Transverse colon (tissue), 4 donors: Measurements from ENCODE around the gene NEURL1. TPM values are rescaled to one million over a fixed set of nuclear protein-coding genes. Genes with fewer than 3 reads are reported as not detected.
"Not testable (repeated sequence)": the region's sequence is repeated elsewhere in the genome, so short reads cannot be mapped to it uniquely, and the experiment has no call there.

Source experiments
- DNase-seq: peaks from one replicate; pipeline ENCODE4 v3.0.0-alpha.2; 2019
- H3K27ac ChIP-seq, 4 donors: fragments of 200-600 bp; sonication (generic); 2 replicates each; pipeline ENCODE4 v1.5.1; 2016 to 2018; ENCODE audit warnings: inconsistent platforms in 4 of 4
- H3K27me3 ChIP-seq: fragments of 200-600 bp; sonication (generic); 2 replicates; pipeline ENCODE4 v1.5.1; 2017; ENCODE audit warnings: inconsistent platforms
- H3K36me3 ChIP-seq, 4 donors: fragments of 200-600 bp; sonication (generic); 2 replicates each; pipeline ENCODE4 v1.5.1; 2017 to 2019; ENCODE audit warnings: inconsistent platforms in 4 of 4
- H3K4me1 ChIP-seq, 4 donors: fragments of 200-600 bp; sonication (generic); 2 replicates each; pipeline ENCODE4 v1.5.1; 2017 to 2020; ENCODE audit warnings: inconsistent platforms in 4 of 4
- H3K4me3 ChIP-seq, 4 donors: fragments of 200-600 bp; sonication (generic); 1 replicate in 1 of 4; 2 replicates in 3 of 4; pipeline versions ENCODE4 v1.5.1 to v1.6.1; 2017 to 2019; ENCODE audit warnings: inconsistent platforms in 4 of 4
- H3K9me3 ChIP-seq, 2 donors: fragments of 200-600 bp; sonication (generic); 2 replicates each; pipeline ENCODE4 v1.5.1; 2017 to 2019; ENCODE audit warnings: inconsistent platforms in 2 of 2
- EP300 ChIP-seq: sonication (generic); formaldehyde crosslinking; IDR thresholded peaks from one replicate; pipeline ENCODE4 v1.6.1; 2017; ENCODE audit warnings: antibody characterized with exemption, low read depth
- POLR2A ChIP-seq: fragments of 450-650 bp; IDR thresholded peaks from one replicate; pipeline ENCODE4 v1.6.1; 2016; ENCODE audit warnings: antibody characterized with exemption, mild to moderate bottlenecking, moderate library complexity
- POLR2AphosphoS5 ChIP-seq, 3 donors: sonication (generic); formaldehyde crosslinking; IDR thresholded peaks; one replicate each; pipeline ENCODE4 v1.6.1; 2016; ENCODE audit warnings: antibody characterized with exemption in 3 of 3
- WGBS, 2 donors: methylation state at CpG; one replicate each; pipeline ENCODE4 v1.1.5; 2018; ENCODE audit warnings: low coverage in 1 of 2; 5-methylcytosine and 5-hydroxymethylcytosine counted together
- in situ Hi-C, 4 donors: fragments of 200-750 bp; cut with MboI; loops; one replicate each; pipeline versions ENCODE4 v1.15.0 to v1.15.1; 2017; ENCODE audit warnings: low sequenced_read_pairs in 3 of 4, low pct_ligation_motif_present in 1 of 4, low pct_unique_long_range_greater_than_20kb in 1 of 4
- intact Hi-C: fragments of 100-400 bp; cut with DNase I; formaldehyde crosslinking; loops from one replicate; pipeline ENCODE4 v1.15.1; 2023; ENCODE audit warnings: low total_unique reads
- total RNA-seq, 4 donors: library from RNA; depleted of rRNA; stranded (reverse); fragments of >200 nt; gene quantifications; one replicate each; pipeline ENCODE4 v1.1.0, GENCODE V29; 2016
- TF ChIP-seq, protein P1 (sequence below), 5 experiments: fragments of 200-600 bp in 3 of 5; fragments of 450-650 bp in 2 of 5; sonication (generic) in 3 of 5; IDR thresholded peaks; 1 replicate in 2 of 5; 2 replicates in 3 of 5; pipeline ENCODE4 v1.5.1; 2016 to 2017; ENCODE audit warnings: antibody characterized with exemption in 5 of 5, inconsistent platforms in 3 of 5, mild to moderate bottlenecking in 2 of 5, moderate library complexity in 1 of 5

The NEURL1 gene
- total RNA-seq, 4 donors from 2014 or later = 36.7 to 177 (median 55.8) TPM

DNA sequence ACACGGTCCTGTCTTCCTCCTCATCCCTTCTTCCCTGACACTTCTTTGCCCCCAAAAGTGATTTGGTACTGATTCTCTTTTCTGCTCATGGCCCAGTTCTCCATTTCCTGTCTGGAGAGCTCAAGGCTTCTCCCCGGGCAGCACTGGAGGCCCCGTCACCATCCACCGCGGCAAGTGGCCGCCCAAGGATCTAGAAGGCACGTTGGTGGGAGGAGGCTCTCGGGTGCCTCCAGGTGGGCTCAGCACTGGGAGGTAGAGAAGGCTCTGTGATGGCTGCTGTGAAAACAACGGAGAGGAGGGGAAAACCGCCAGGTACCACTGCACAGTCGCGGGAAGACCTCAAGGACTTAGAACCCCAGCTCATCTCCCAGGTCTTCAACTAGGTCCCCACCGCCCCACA is 134.4 kb downstream of the NEURL1 start:
- Histone ChIP-seq H3K9me3 (no peaks in the 10 kb centered on the region), H3K4me3 (no peak overlapping the region), H3K27ac (no peak overlapping the region), H3K4me1 (peaks cover 0 to 6% (median 0%) of the 10 kb centered on the region in 4 donors), H3K36me3 (peaks cover 0 to 22% (median 4%) of the 10 kb centered on the region in 4 donors), H3K27me3 (no peaks in the 10 kb centered on the region)
- TF ChIP-seq POLR2A = no peak
- TF ChIP-seq, protein P1, sequence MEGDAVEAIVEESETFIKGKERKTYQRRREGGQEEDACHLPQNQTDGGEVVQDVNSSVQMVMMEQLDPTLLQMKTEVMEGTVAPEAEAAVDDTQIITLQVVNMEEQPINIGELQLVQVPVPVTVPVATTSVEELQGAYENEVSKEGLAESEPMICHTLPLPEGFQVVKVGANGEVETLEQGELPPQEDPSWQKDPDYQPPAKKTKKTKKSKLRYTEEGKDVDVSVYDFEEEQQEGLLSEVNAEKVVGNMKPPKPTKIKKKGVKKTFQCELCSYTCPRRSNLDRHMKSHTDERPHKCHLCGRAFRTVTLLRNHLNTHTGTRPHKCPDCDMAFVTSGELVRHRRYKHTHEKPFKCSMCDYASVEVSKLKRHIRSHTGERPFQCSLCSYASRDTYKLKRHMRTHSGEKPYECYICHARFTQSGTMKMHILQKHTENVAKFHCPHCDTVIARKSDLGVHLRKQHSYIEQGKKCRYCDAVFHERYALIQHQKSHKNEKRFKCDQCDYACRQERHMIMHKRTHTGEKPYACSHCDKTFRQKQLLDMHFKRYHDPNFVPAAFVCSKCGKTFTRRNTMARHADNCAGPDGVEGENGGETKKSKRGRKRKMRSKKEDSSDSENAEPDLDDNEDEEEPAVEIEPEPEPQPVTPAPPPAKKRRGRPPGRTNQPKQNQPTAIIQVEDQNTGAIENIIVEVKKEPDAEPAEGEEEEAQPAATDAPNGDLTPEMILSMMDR (IDR thresholded peaks at IDR 0.05) = no peak
- TF ChIP-seq EP300 = no peak
- TF ChIP-seq POLR2AphosphoS5 (IDR thresholded peaks at IDR 0.05) = no peak
- intact Hi-C loops (no loop called here), in situ Hi-C loops (no loop called here)
- DNase-seq = no peak
- 92 to 100% methylated on average over 1 to 13 of the region's 13 CpGs for WGBS, 2 donors

DNA sequence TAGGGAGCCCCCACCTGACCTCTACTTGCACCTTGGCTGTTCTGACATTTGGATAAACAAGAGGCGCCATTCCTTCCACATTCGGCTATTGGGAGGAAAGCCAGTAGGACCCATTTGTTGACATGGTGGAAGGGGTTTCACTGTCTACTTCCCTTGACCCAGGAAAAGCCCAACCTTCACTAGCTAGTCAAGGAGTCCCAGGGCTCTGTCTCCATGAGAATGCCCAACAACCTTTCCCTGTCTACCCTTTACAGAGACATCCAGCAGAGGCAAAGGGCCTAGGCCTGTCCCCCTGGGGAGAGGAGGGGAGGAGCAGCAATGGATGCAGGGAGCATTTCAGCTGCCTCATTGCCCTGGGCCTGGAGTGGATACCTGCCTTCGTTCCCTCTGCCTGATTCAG is 136.1 kb downstream of the NEURL1 start:
- Histone ChIP-seq H3K4me1 (peaks cover 0 to 6% (median 0%) of the 10 kb centered on the region in 4 donors), H3K27ac (no peak overlapping the region), H3K4me3 (no peak overlapping the region), H3K9me3 (no peaks in the 10 kb centered on the region), H3K27me3 (no peaks in the 10 kb centered on the region), H3K36me3 (peaks cover 0 to 22% (median 4%) of the 10 kb centered on the region in 4 donors)
- intact Hi-C loops (no loop called here), in situ Hi-C loops (no loop called here)
- WGBS, 2 donors = 85% methylated on average over 3 of the region's 3 CpGs; no CpG with 5 or more reads in 1 of the 2 donors
- no peak for TF ChIP-seq POLR2A
- TF ChIP-seq EP300 = no peak
- TF ChIP-seq POLR2AphosphoS5 (IDR thresholded peaks at IDR 0.05) = no peak
- TF ChIP-seq, protein P1 (IDR thresholded peaks at IDR 0.05) = no peak
- no peak for DNase-seq

- Histone ChIP-seq H3K9me3 (no peaks in the 10 kb centered on the region), H3K4me3 (no peak overlapping the region), H3K4me1 (peaks cover 0 to 6% (median 0%) of the 10 kb centered on the region in 4 donors), H3K36me3 (peaks cover 0 to 22% (median 4%) of the 10 kb centered on the region in 4 donors), H3K27me3 (no peaks in the 10 kb centered on the region), H3K27ac (no peak overlapping the region)
- 69% methylated on average over 1 of the region's 1 CpG; no CpG with 5 or more reads in 1 of the 2 donors for WGBS, 2 donors
- TF ChIP-seq, protein P1 (IDR thresholded peaks at IDR 0.05) = no peak
- no peak for TF ChIP-seq EP300
- no peak for TF ChIP-seq POLR2A
- TF ChIP-seq POLR2AphosphoS5 (IDR thresholded peaks at IDR 0.05) = no peak
- DNase-seq = no peak
- in situ Hi-C loops (no loop called here), intact Hi-C loops (no loop called here)
These were observed 136.7 kb downstream of the NEURL1 start for GRCh38 chr10:103630156-103630555.

GRCh38 chr10:103632247-103632642 is 138.7 kb downstream of the NEURL1 start:
- Histone ChIP-seq H3K27me3 (no peaks in the 10 kb centered on the region), H3K27ac (no peak overlapping the region), H3K9me3 (no peaks in the 10 kb centered on the region), H3K4me3 (no peak overlapping the region), H3K36me3 (peaks cover 0 to 5% (median 0%) of the 10 kb centered on the region in 4 donors), H3K4me1 (peaks cover 2 to 21% (median 7%) of the 10 kb centered on the region in 4 donors)
- WGBS, 2 donors = 76% methylated on average over 7 of the region's 7 CpGs; no CpG with 5 or more reads in 1 of the 2 donors
- DNase-seq = no peak
- TF ChIP-seq, protein P1 (IDR thresholded peaks at IDR 0.05) = no peak
- TF ChIP-seq POLR2A (no peak), POLR2AphosphoS5 (IDR thresholded peaks at IDR 0.05) (no peak), EP300 (no peak)
- in situ Hi-C loops (no loop called here), intact Hi-C loops (no loop called here)

DNA sequence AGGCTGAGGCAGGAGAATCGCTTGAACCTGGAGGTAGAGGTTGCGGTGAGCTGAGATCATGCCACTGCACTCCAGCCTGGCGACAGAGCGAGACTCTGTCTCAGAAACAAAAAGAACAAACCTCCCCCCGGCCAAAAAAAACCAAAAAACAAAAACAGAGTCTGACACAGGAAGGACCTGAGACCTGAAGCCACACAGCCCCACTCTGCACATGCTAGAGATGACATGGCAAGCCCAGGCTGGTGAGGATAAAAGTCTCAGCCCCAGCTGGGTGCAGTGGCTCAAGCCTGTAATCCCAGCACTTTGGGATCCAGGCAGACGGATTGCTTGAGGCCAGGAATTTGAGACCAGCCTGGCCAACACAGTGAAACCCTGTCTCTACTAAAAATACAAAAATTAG is 139.4 kb downstream of the NEURL1 start:
- WGBS, 2 donors = 85 to 100% methylated on average over 1 to 6 of the region's 6 CpGs
- H3K9me3 ChIP-seq, H3K36me3 ChIP-seq, H3K27ac ChIP-seq, intact Hi-C loops, DNase-seq, in situ Hi-C loops, H3K4me3 ChIP-seq, H3K27me3 ChIP-seq: not testable (repeated sequence)
- peaks cover 8 to 28% (median 13%) of the 10 kb centered on the region in 4 donors for H3K4me1 ChIP-seq
